OCI-LY7 (cell line): ENCODE results near the gene BRSK2. TPM values are rescaled to one million over a fixed set of nuclear protein-coding genes. Genes with fewer than 3 reads are reported as not detected.

Experiments
- BruUV-seq: library from RNA; stranded (reverse); fragments of 400-500 nt; replicated peaks from 2 replicates; lab custom pipeline; 2021; lab: Mats Ljungman, UMichigan
- CTCF ChIA-PET: fragments of 300-600 bp; sonication (Branson Sonifier 250); formaldehyde crosslinking; loops from one replicate; lab custom pipeline; 2022; ENCODE audit warnings: antibody characterized with exemption; ENCODE audit not compliant: unreplicated experiment; lab: Charles Lee
- POLR2A ChIA-PET: fragments of 300-600 bp; sonication (Branson Sonifier 250); formaldehyde crosslinking; loops from one replicate; lab custom pipeline; 2022; ENCODE audit warnings: antibody characterized with exemption; lab: Charles Lee
- DNase-seq: peaks from one replicate; pipeline ENCODE4 v3.0.0-alpha.2; 2015; ENCODE audit warnings: low spot score
- H2AFZ ChIP-seq: fragments of 200-600 bp; sonication (generic), shearing (Covaris generic); 2 replicates; pipeline ENCODE4 v1.6.1; 2014; ENCODE audit warnings: mild to moderate bottlenecking, antibody characterized with exemption, low read length, moderate library complexity
- H3K27ac ChIP-seq: fragments of 200-600 bp; sonication (generic); 2 replicates; pipeline ENCODE4 v1.5.1; 2014; ENCODE audit warnings: mixed run types, low read depth, mild to moderate bottlenecking, moderate library complexity, low read length, inconsistent platforms; ENCODE audit not compliant: poor library complexity, severe bottlenecking
- H3K36me3 ChIP-seq: fragments of 200-600 bp; sonication (generic); 2 replicates; pipeline ENCODE4 v1.6.1; 2014; ENCODE audit warnings: mild to moderate bottlenecking, antibody characterized with exemption, low read length, moderate library complexity, mixed read lengths; ENCODE audit not compliant: insufficient read depth
- H3K4me1 ChIP-seq: fragments of 200-600 bp; sonication (generic); 2 replicates; pipeline ENCODE4 v1.5.1; 2014; ENCODE audit warnings: mild to moderate bottlenecking, low read length; ENCODE audit not compliant: insufficient read depth, poor library complexity, severe bottlenecking
- H3K4me2 ChIP-seq: fragments of 200-600 bp; sonication (generic); 2 replicates; pipeline ENCODE4 v1.6.1; 2014; ENCODE audit warnings: mild to moderate bottlenecking, low read length
- H3K4me3 ChIP-seq: fragments of 200-600 bp; sonication (generic); 2 replicates; pipeline ENCODE4 v1.5.1; 2014; ENCODE audit warnings: mild to moderate bottlenecking, low read depth, low read length; ENCODE audit not compliant: poor library complexity, severe bottlenecking
- H3K79me2 ChIP-seq: fragments of 200-600 bp; sonication (generic); 2 replicates; pipeline ENCODE4 v1.6.1; 2016; ENCODE audit warnings: low read depth, mild to moderate bottlenecking, low read length, moderate library complexity, mixed read lengths; ENCODE audit not compliant: insufficient read depth
- H3K9me2 ChIP-seq: fragments of 200-600 bp; sonication (generic); 2 replicates; pipeline ENCODE4 v1.6.1; 2016; ENCODE audit warnings: mild to moderate bottlenecking, low read length, mixed read lengths; ENCODE audit not compliant: insufficient read depth
- H3K9me3 ChIP-seq: fragments of 200-600 bp; sonication (generic); 2 replicates; pipeline ENCODE4 v1.6.1; 2014; ENCODE audit warnings: mild to moderate bottlenecking, mixed run types, low read length, mixed read lengths
- H4K20me1 ChIP-seq: fragments of 200-600 bp; sonication (generic); 2 replicates; pipeline ENCODE4 v1.6.1; 2014; ENCODE audit warnings: mild to moderate bottlenecking, antibody characterized with exemption, low read length, moderate library complexity, mixed read lengths; ENCODE audit not compliant: insufficient read depth
- CTCF ChIP-seq: fragments of 200-600 bp; sonication (generic); conservative IDR thresholded peaks from 2 replicates; pipeline ENCODE4 v1.5.1; 2014; ENCODE audit warnings: mild to moderate bottlenecking, antibody characterized with exemption, low read length, moderate library complexity, mixed read lengths
- EZH2phosphoT487 ChIP-seq: fragments of 200-600 bp; sonication (generic); IDR thresholded peaks from 2 replicates; pipeline ENCODE4 v1.6.1; 2018; ENCODE audit warnings: low read depth, borderline replicate concordance, mild to moderate bottlenecking, mixed run types, antibody characterized with exemption, low read length, moderate library complexity, mixed read lengths
- intact Hi-C: fragments of 100-400 bp; cut with micrococcal nuclease; formaldehyde crosslinking; loops from one replicate; pipeline ENCODE4 v1.10.0; 2022; ENCODE audit not compliant: unreplicated experiment
- total RNA-seq, 2 experiments: library from RNA; depleted of rRNA in 1 of 2; stranded (reverse); fragments of >200 nt in 1 of 2; shearing (Covaris generic) in 1 of 2; gene quantifications; 2 replicates each; pipeline ENCODE4 v1.2.3, GENCODE V29; 2014 to 2022

Gene BRSK2
- total RNA-seq, 2 experiments from 2014 or later, result not detected

- no peak for DNase-seq
- no TSS peak for BruUV-seq
- peaks cover 7% of the 10 kb centered on the region; the same call in 1 of the 2 replicates for H4K20me1 ChIP-seq
- H3K4me1 ChIP-seq, result no peaks in the 10 kb centered on the region
- ChIA-PET POLR2A (no interaction called here), CTCF (no interaction called here)
- no peaks in the 10 kb centered on the region for H3K9me3 ChIP-seq
- H3K79me2 ChIP-seq, result no peaks in the 10 kb centered on the region
- H2AFZ ChIP-seq, result no peak overlapping the region
- no peaks in the 10 kb centered on the region for H3K9me2 ChIP-seq
- TF ChIP-seq CTCF (no peak), EZH2phosphoT487 (no peak)
- no peak overlapping the region for H3K4me2 ChIP-seq
- no peak overlapping the region for H3K4me3 ChIP-seq
- intact Hi-C loops, result no loop called here
- no peak overlapping the region for H3K27ac ChIP-seq
- no peaks in the 10 kb centered on the region for H3K36me3 ChIP-seq
Observed at GRCh38 chr11:1488575-1489180, 98.9 kb downstream of the BRSK2 start.

- Histone ChIP-seq H4K20me1 (0 out of 2 replicates have a peak, but pooled peaks cover 7% of the 10 kb centered on the region), H3K27ac (no peak overlapping the region), H2AFZ (no peak overlapping the region), H3K4me2 (no peak overlapping the region), H3K4me3 (no peak overlapping the region), H3K79me2 (no peaks in the 10 kb centered on the region), H3K9me3 (no peaks in the 10 kb centered on the region), H3K36me3 (no peaks in the 10 kb centered on the region), H3K9me2 (no peaks in the 10 kb centered on the region), H3K4me1 (no peaks in the 10 kb centered on the region)
- BruUV-seq, result no TSS peak
- intact Hi-C loops, result no loop called here
- CTCF ChIA-PET, result no interaction called here
- DNase-seq, result no peak
- POLR2A ChIA-PET, result no interaction called here
- TF ChIP-seq CTCF, result no peak
Observed at GRCh38 chr11:1490651-1491050, 100.9 kb downstream of the BRSK2 start.

GRCh38 chr11:1491379-1491778 lies 101.6 kb downstream of the BRSK2 start:
- Histone ChIP-seq H4K20me1 (0 out of 2 replicates have a peak, but pooled peaks cover 7% of the 10 kb centered on the region), H3K27ac (no peak overlapping the region), H3K4me2 (no peak overlapping the region), H3K4me3 (no peak overlapping the region), H3K4me1 (no peaks in the 10 kb centered on the region), H3K79me2 (no peaks in the 10 kb centered on the region), H3K9me2 (no peaks in the 10 kb centered on the region), H3K36me3 (no peaks in the 10 kb centered on the region), H3K9me3 (no peaks in the 10 kb centered on the region), H2AFZ (no peak overlapping the region)
- intact Hi-C loops, result no loop called here
- BruUV-seq, result no TSS peak
- ChIA-PET POLR2A (interaction anchor here (0.7 kb wide), 1 partner anchor 593 kb away, joined by 3 read pairs; no protein-coding TSS in a partner anchor), CTCF (no interaction called here)
- no peak for DNase-seq
- no peak for TF ChIP-seq CTCF
